Endothelial cell of umbilical vein (primary cell): ENCODE results near the gene ARHGAP10. TPM values are rescaled to one million over a fixed set of nuclear protein-coding genes. Genes with fewer than 3 reads are reported as not detected.

Source experiments
- BruUV-seq: library from RNA; stranded (reverse); fragments of 400-500 nt; replicated peaks from 2 replicates; lab custom pipeline; 2021; lab: Mats Ljungman, UMichigan
- CTCF ChIA-PET: fragments of 300-600, 350-600 bp; sonication (Branson Sonifier 250); formaldehyde crosslinking; loops from one replicate; lab custom pipeline; 2021; ENCODE audit warnings: antibody characterized with exemption, inconsistent platforms; lab: Charles Lee
- POLR2A ChIA-PET: fragments of 300-600, 350-600 bp; sonication (Branson Sonifier 250); formaldehyde crosslinking; loops from one replicate; lab custom pipeline; 2021; ENCODE audit warnings: antibody characterized with exemption, inconsistent platforms; lab: Charles Lee
- DNase-seq: peaks from one replicate; pipeline ENCODE4 v3.0.0-alpha.2; 2011; ENCODE audit warnings: low read depth, low spot score
- FAIRE-seq: peaks from 2 replicates; lab custom pipeline; 2011; peaks lifted over from hg19 to GRCh38; lab: Jason Lieb, UNC
- H2AFZ ChIP-seq: 2 replicates; pipeline ENCODE4 v1.6.0; 2012; ENCODE audit warnings: low read depth, low read length, control low read depth, inconsistent platforms
- H3K27ac ChIP-seq: 2 replicates; pipeline ENCODE4 v1.5.1; 2011; ENCODE audit warnings: low read depth, mild to moderate bottlenecking, control low read depth, low read length, moderate library complexity; ENCODE audit not compliant: insufficient read depth
- H3K27me3 ChIP-seq, 2 experiments: 2 replicates each; pipeline versions ENCODE4 v1.6.0 to v1.6.1; 2011; ENCODE audit warnings: low read length in 2 of 2, mixed read lengths in 1 of 2; ENCODE audit not compliant: control insufficient read depth in 2 of 2, insufficient read depth in 2 of 2
- H3K36me3 ChIP-seq, 2 experiments: 2 replicates in 1 of 2; 3 replicates in 1 of 2; pipeline ENCODE4 v1.5.1; 2011; ENCODE audit warnings: low read length in 2 of 2, mild to moderate bottlenecking in 1 of 2, moderate library complexity in 1 of 2; ENCODE audit not compliant: control insufficient read depth in 2 of 2, insufficient read depth in 2 of 2; ENCODE audit errors: extremely low read depth in 1 of 2
- H3K4me1 ChIP-seq: 3 replicates; pipeline ENCODE4 v1.5.1; 2011; ENCODE audit warnings: mild to moderate bottlenecking, low read length; ENCODE audit not compliant: control insufficient read depth, insufficient read depth; ENCODE audit errors: extremely low read depth
- H3K4me2 ChIP-seq: 2 replicates; pipeline ENCODE4 v1.6.1; 2011; ENCODE audit warnings: low read length, control low read depth, mixed read lengths; ENCODE audit not compliant: insufficient read depth
- H3K4me3 ChIP-seq, 3 experiments: fragments of 200-600 bp in 1 of 3; sonication (generic), shearing (Covaris generic) in 1 of 3; replicated peaks in 1 of 3; 2 replicates each; pipeline ENCODE4 v1.5.1; 2011 to 2016; ENCODE audit warnings: control low read depth in 3 of 3, low read length in 3 of 3, mild to moderate bottlenecking in 2 of 3, inconsistent platforms in 1 of 3, low read depth in 1 of 3, moderate library complexity in 1 of 3; ENCODE audit not compliant: insufficient read depth in 1 of 3
- H3K79me2 ChIP-seq: 2 replicates; pipeline ENCODE4 v1.6.0; 2012; ENCODE audit warnings: low read length, inconsistent platforms; ENCODE audit not compliant: control insufficient read depth, insufficient read depth
- H3K9ac ChIP-seq: replicated peaks from 2 replicates; pipeline ENCODE3; 2011; ENCODE audit warnings: low read length, control low read depth; ENCODE audit not compliant: insufficient read depth; ENCODE audit errors: extremely low read depth
- H3K9me1 ChIP-seq: replicated peaks from 3 replicates; pipeline ENCODE4 v1.6.0; 2011; ENCODE audit warnings: mild to moderate bottlenecking, low read length; ENCODE audit not compliant: control insufficient read depth, insufficient read depth; ENCODE audit errors: extremely low read depth
- H3K9me3 ChIP-seq: replicated peaks from 2 replicates; pipeline ENCODE4 v1.5.1; 2012; ENCODE audit warnings: low read length, inconsistent platforms; ENCODE audit not compliant: control insufficient read depth, insufficient read depth
- H4K20me1 ChIP-seq: replicated peaks from 2 replicates; pipeline ENCODE3; 2011; ENCODE audit warnings: mild to moderate bottlenecking, low read length; ENCODE audit not compliant: control insufficient read depth, insufficient read depth; ENCODE audit errors: extremely low read depth
- CTCF ChIP-seq, 2 donors: IDR thresholded peaks; 1 replicate in 1 of 2; 2 replicates in 1 of 2; pipeline ENCODE4 v1.5.1; 2011; ENCODE audit warnings: low read length in 2 of 2, mild to moderate bottlenecking in 2 of 2, moderate library complexity in 2 of 2, control low read depth in 1 of 2, inconsistent platforms in 1 of 2, low read depth in 1 of 2; ENCODE audit not compliant: insufficient read depth in 1 of 2; ENCODE audit errors: extremely low read depth in 1 of 2
- FOS ChIP-seq: IDR thresholded peaks from 2 replicates; pipeline ENCODE4 v1.6.1; 2011; ENCODE audit warnings: mild to moderate bottlenecking, low read length, moderate library complexity, borderline replicate concordance; ENCODE audit not compliant: insufficient read depth
- GATA2 ChIP-seq: IDR thresholded peaks from 2 replicates; pipeline ENCODE4 v1.7.0; 2011; ENCODE audit warnings: low read depth, mild to moderate bottlenecking, moderate library complexity, mixed read lengths, low read length; ENCODE audit not compliant: insufficient read length, insufficient read depth
- JUN ChIP-seq: IDR thresholded peaks from 2 replicates; pipeline ENCODE4 v1.6.1; 2011; ENCODE audit warnings: borderline replicate concordance, low read depth; ENCODE audit not compliant: insufficient read length, insufficient read depth
- MAX ChIP-seq: IDR thresholded peaks from 2 replicates; pipeline ENCODE4 v1.6.1; 2011; ENCODE audit not compliant: insufficient read depth, insufficient read length
- POLR2A ChIP-seq: IDR thresholded peaks from 2 replicates; pipeline ENCODE4 v1.6.1; 2012; ENCODE audit warnings: low read depth, mild to moderate bottlenecking, control low read depth, low read length
- POLR2AphosphoS5 ChIP-seq: IDR thresholded peaks from 2 replicates; pipeline ENCODE4 v1.6.1; 2012; ENCODE audit warnings: low read depth, mild to moderate bottlenecking, control low read depth, low read length, moderate library complexity; ENCODE audit not compliant: insufficient read depth
- dilution Hi-C: fragments of 300-500 bp; cut with MboI; formaldehyde crosslinking; loops from one replicate; pipeline ENCODE4 v1.15.0; 2019; ENCODE audit warnings: low sequenced_read_pairs; ENCODE audit not compliant: extremely low pct_ligation_motif_present
- intact Hi-C: fragments of 100-400 bp; cut with micrococcal nuclease; formaldehyde crosslinking; loops from one replicate; pipeline ENCODE4 v1.10.0; 2022
- polyA plus RNA-seq, 4 experiments: library from polyadenylated mRNA; depleted of rRNA in 3 of 4; stranded (reverse) in 3 of 4; unstranded in 1 of 4; fragments of >200 nt; gene quantifications; 2 replicates each; pipeline versions ENCODE4 v1.2.1 to v1.2.3, GENCODE V29; 2011 to 2012; ENCODE audit warnings: missing spikeins in 1 of 4
- total RNA-seq: library from RNA; stranded (reverse); gene quantifications from 2 replicates; pipeline ENCODE4 v1.2.3, GENCODE V29; 2021

Gene ARHGAP10
- total and polyA plus RNA-seq, 2 donors (not counting 3 experiments of a cell fraction or from before 2014, with no cell fraction given) = 20.4 to 36.7 TPM

- DNase-seq = peak; percentile 66
- H3K27ac ChIP-seq = no peak overlapping the region
- TF ChIP-seq CTCF (IDR thresholded peaks at IDR 0.05; ENCODE audit: extremely low read depth in 1 of 2, insufficient read depth in 1 of 2, low read depth in 1 of 2, low read length in 2 of 2) (peak; percentile 70 to 78), POLR2A (no peak), JUN (no peak), GATA2 (no peak), POLR2AphosphoS5 (no peak), FOS (no peak), MAX (no peak)
- intact Hi-C loops = loop anchor here (1.0 kb wide), 1 partner anchor 158 kb away; no protein-coding TSS in a partner anchor
- BruUV-seq = no TSS peak
- H2AFZ ChIP-seq = no peak overlapping the region
- dilution Hi-C loops = no loop called here
- H3K27me3 ChIP-seq = no peaks in the 10 kb centered on the region
- no peaks in the 10 kb centered on the region for H3K4me1 ChIP-seq
- CTCF ChIA-PET = interaction anchor here (0.6 to 15.4 kb wide), 16 partner anchors 8 to 547 kb away, joined by 3 to 308 read pairs (median 4); partner anchors contain the start of genes ARHGAP10 and PRMT9
- POLR2A ChIA-PET = no interaction called here
- no peaks in the 10 kb centered on the region for H3K36me3 ChIP-seq
- H4K20me1 ChIP-seq = no peaks in the 10 kb centered on the region
- H3K9me3 ChIP-seq = no peaks in the 10 kb centered on the region
- H3K4me3 ChIP-seq = no peak overlapping the region
- H3K9ac ChIP-seq = no peak overlapping the region
- no peak overlapping the region for H3K4me2 ChIP-seq
- peak; percentile 81 for FAIRE-seq
- H3K9me1 ChIP-seq = no peaks in the 10 kb centered on the region
- no peaks in the 10 kb centered on the region for H3K79me2 ChIP-seq
Measured at GRCh38 chr4:147707892-147708672, 23.8 kb upstream of the ARHGAP10 start.
